Esophagus (tissue), 2 donors: Measurements from ENCODE around the gene RLBP1. TPM values are rescaled to one million over a fixed set of nuclear protein-coding genes. Genes with fewer than 3 reads are reported as not detected.

Experiments used
- H3K27ac ChIP-seq, 2 donors: one replicate each; pipeline ENCODE4 v1.5.1; 2013; ENCODE audit warnings: low read depth in 2 of 2, mild to moderate bottlenecking in 2 of 2, inconsistent platforms in 1 of 2, low read length in 1 of 2, moderate library complexity in 1 of 2
- H3K27me3 ChIP-seq, 2 donors: one replicate each; pipeline ENCODE4 v1.6.1; 2013; ENCODE audit warnings: low read length in 2 of 2, control low read depth in 1 of 2, mild to moderate bottlenecking in 1 of 2; ENCODE audit not compliant: insufficient read depth in 2 of 2, control insufficient read depth in 1 of 2
- H3K36me3 ChIP-seq, 2 donors: one replicate each; pipeline ENCODE4 v1.6.1; 2013; ENCODE audit warnings: low read length in 1 of 2; ENCODE audit not compliant: control insufficient read depth in 2 of 2, insufficient read depth in 2 of 2
- H3K4me1 ChIP-seq, 2 donors: one replicate each; pipeline ENCODE4 v1.6.1; 2013; ENCODE audit warnings: low read length in 1 of 2; ENCODE audit not compliant: control insufficient read depth in 2 of 2, insufficient read depth in 2 of 2
- H3K4me3 ChIP-seq, 2 donors: one replicate each; pipeline ENCODE4 v1.5.1; 2013; ENCODE audit warnings: low read length in 2 of 2, mild to moderate bottlenecking in 2 of 2, low read depth in 1 of 2, moderate library complexity in 1 of 2
- H3K9me3 ChIP-seq, 2 donors: one replicate each; pipeline ENCODE4 v1.6.1; 2013; ENCODE audit warnings: mild to moderate bottlenecking in 2 of 2, low read depth in 1 of 2, low read length in 1 of 2, moderate library complexity in 1 of 2; ENCODE audit not compliant: control insufficient read depth in 2 of 2, insufficient read depth in 1 of 2
- WGBS, 2 donors: extraction: QIAGEN DNeasy Blood & Tissue Kit; methylation state at CpG; one replicate each; pipeline ENCODE4 v1.1.7; 2013; 5-methylcytosine and 5-hydroxymethylcytosine counted together
- polyA plus RNA-seq, 2 donors: library from polyadenylated mRNA; stranded (reverse); fragments of 200-250 nt; gene quantifications; one replicate each; pipeline ENCODE4 v1.2.3, GENCODE V29; 2013
- donor health status: healthy with polysubstance abuse.
- donor health status: Bipolar disorder and iron deficiency.

The RLBP1 gene
- polyA plus RNA-seq, 2 donors: not detected

- no peaks in the 10 kb centered on the region for H3K9me3 ChIP-seq
- no peaks in the 10 kb centered on the region for H3K4me1 ChIP-seq
- no peak overlapping the region for H3K4me3 ChIP-seq
- 48 to 53% methylated on average over 5 of the region's 5 CpGs for WGBS, 2 donors
- no peak overlapping the region for H3K27ac ChIP-seq
- H3K27me3 ChIP-seq: no peaks in the 10 kb centered on the region
- no peaks in the 10 kb centered on the region for H3K36me3 ChIP-seq
These were observed 8.9 kb upstream of the RLBP1 start for GRCh38 chr15:89230277-89230676.

DNA sequence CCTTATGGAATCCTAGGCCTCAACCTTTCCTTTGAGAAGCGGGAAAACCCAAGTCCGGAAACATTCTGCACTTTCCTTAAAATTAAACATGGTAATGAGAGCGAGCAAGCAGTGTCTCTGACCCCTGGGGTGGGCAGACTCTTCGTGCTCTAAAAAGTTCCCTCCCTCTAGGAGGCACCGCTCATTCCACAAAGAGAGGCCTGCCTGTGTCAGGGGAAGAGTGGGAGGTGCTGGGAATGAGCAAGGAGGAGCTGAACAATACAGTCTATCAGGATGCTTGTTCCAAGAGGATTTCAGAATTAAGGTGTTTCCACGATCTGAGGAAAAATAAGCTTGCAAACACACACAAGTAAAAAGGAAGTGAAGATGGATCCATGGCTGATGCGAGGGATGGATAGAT is 6.0 kb upstream of the RLBP1 start:
- H3K27ac ChIP-seq: no peak overlapping the region
- H3K4me3 ChIP-seq: no peak overlapping the region
- 79 to 82% methylated on average over 7 of the region's 7 CpGs for WGBS, 2 donors

DNA sequence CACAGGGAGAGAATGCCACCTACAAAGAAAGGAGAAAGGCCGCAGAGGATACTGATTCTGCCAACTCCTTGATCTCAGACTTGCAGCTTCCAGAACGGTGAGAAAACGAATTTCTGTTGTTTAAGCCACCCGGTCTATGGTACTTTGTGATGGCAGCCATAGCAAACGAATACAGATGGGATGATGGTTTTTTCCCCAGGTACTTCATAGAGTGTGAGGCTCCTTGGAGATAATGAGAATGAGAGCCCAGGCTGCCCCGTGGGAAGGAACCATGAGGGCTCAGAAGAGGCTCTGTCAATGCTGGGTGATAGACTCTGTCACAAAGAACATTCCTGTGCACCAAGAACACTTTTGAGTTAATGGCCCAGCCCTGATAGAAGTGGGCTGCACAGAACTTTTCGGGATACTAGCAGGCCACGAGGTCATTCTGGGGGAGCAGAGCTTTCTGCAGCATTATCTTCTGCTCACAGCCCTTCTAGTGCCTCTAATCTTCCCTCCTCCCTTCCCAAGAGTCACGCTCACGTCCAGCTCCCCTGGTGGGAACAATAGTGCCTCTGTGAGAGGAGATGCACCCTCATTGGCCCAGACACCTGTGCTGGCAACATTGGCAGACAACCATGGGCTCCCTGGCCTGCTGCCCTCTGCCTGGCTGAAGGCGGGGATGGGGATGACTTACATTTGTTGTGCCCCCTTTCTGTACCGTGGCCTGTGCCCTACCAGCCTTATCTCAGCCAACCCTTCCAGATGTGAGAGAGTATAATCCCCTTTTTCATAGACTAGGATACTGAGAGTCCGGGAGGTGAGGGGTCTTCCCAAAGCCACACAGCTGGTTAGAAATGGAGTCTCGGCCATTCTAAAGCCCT is 5.2 kb upstream of the RLBP1 start:
- Histone ChIP-seq H3K27ac (no peak overlapping the region), H3K9me3 (no peaks in the 10 kb centered on the region), H3K4me3 (no peak overlapping the region), H3K27me3 (no peaks in the 10 kb centered on the region), H3K4me1 (no peaks in the 10 kb centered on the region), H3K36me3 (no peaks in the 10 kb centered on the region)
- 84 to 88% methylated on average over 14 of the region's 14 CpGs for WGBS, 2 donors

More for the DNA sequence above, 6.0 kb upstream of the RLBP1 start:
- Histone ChIP-seq H3K36me3 (no peaks in the 10 kb centered on the region), H3K4me1 (no peaks in the 10 kb centered on the region), H3K9me3 (no peaks in the 10 kb centered on the region), H3K27me3 (no peaks in the 10 kb centered on the region)

- H3K9me3 ChIP-seq: no peaks in the 10 kb centered on the region
- no peak overlapping the region for H3K27ac ChIP-seq
- 94 to 97% methylated on average over 5 of the region's 5 CpGs for WGBS, 2 donors
- no peaks in the 10 kb centered on the region for H3K36me3 ChIP-seq
- H3K27me3 ChIP-seq: no peaks in the 10 kb centered on the region
- H3K4me3 ChIP-seq: no peak overlapping the region
- H3K4me1 ChIP-seq: no peaks in the 10 kb centered on the region
These were observed 4.2 kb upstream of the RLBP1 start for GRCh38 chr15:89225588-89225987.

- H3K36me3 ChIP-seq: no peaks in the 10 kb centered on the region
- H3K4me1 ChIP-seq: no peaks in the 10 kb centered on the region
- 89 to 90% methylated on average over 8 of the region's 8 CpGs for WGBS, 2 donors
- H3K27ac ChIP-seq: no peak overlapping the region
- no peak overlapping the region for H3K4me3 ChIP-seq
- H3K9me3 ChIP-seq: no peaks in the 10 kb centered on the region
- H3K27me3 ChIP-seq: no peaks in the 10 kb centered on the region
These were observed 2.8 kb downstream of the RLBP1 start for GRCh38 chr15:89218531-89218930.

GRCh38 chr15:89217686-89218376 is 3.5 kb downstream of the RLBP1 start:
- Histone ChIP-seq H3K36me3 (no peaks in the 10 kb centered on the region), H3K27me3 (no peaks in the 10 kb centered on the region), H3K9me3 (no peaks in the 10 kb centered on the region), H3K4me1 (no peaks in the 10 kb centered on the region), H3K27ac (no peak overlapping the region), H3K4me3 (no peak overlapping the region)
- WGBS, 2 donors: 72 to 79% methylated on average over 6 of the region's 6 CpGs

DNA sequence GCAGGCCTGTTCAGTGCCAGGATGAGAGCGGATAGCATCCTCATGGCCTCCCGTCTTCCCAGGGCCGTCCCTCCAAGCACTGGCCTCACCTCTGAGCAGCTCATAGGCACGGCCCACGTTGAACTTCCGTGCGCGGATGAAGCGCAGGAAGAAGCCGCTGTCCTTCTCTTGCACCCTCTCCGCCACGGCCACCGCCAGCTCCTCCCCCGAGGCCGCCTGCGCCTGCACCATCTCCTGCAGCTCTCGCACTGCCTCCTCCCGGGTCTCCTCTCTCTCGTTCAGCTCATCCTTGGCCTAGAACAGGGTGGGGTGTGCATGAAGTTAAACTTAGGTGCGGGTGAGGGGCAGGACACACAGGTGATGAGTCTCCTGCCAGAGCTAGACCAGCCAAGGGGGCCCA is 4.3 kb downstream of the RLBP1 start:
- Histone ChIP-seq H3K27ac (no peak overlapping the region), H3K36me3 (no peaks in the 10 kb centered on the region)

GRCh38 chr15:89215627-89216026 is 5.8 kb downstream of the RLBP1 start:
- Histone ChIP-seq H3K9me3 (no peaks in the 10 kb centered on the region), H3K4me3 (no peak overlapping the region), H3K4me1 (no peaks in the 10 kb centered on the region), H3K36me3 (no peaks in the 10 kb centered on the region), H3K27me3 (no peaks in the 10 kb centered on the region), H3K27ac (no peak overlapping the region)
- WGBS, 2 donors: 78 to 86% methylated on average over 2 of the region's 2 CpGs

More for the DNA sequence above, 4.3 kb downstream of the RLBP1 start:
- Histone ChIP-seq H3K4me3 (no peak overlapping the region), H3K27me3 (no peaks in the 10 kb centered on the region), H3K9me3 (no peaks in the 10 kb centered on the region), H3K4me1 (no peaks in the 10 kb centered on the region)
- WGBS, 2 donors: 91 to 93% methylated on average over 20 of the region's 20 CpGs

GRCh38 chr15:89211678-89212170 is 9.7 kb downstream of the RLBP1 start:
- Histone ChIP-seq H3K27ac (no peak overlapping the region), H3K4me1 (peaks cover 0 to 2% of the 10 kb centered on the region in 2 donors), H3K9me3 (no peaks in the 10 kb centered on the region), H3K27me3 (no peaks in the 10 kb centered on the region), H3K36me3 (no peaks in the 10 kb centered on the region), H3K4me3 (no peak overlapping the region)
- 82 to 90% methylated on average over 5 of the region's 5 CpGs for WGBS, 2 donors
